Measurements from ENCODE around the gene CRMP1.
A peak's percentile ranks its signal among the peaks of the same experiment; 100 is the strongest.
"Not testable (repeated sequence)": the region's sequence is repeated elsewhere in the genome, so short reads cannot be mapped to it uniquely, and the experiment has no call there.

Gene CRMP1

GRCh38 chr4:5816851-5817375 lies 76.0 kb downstream of the CRMP1 start:
- no peak for DNase-seq

GRCh38 chr4:5816101-5816500 lies 76.8 kb downstream of the CRMP1 start:
- no peak for DNase-seq

GRCh38 chr4:5815641-5816040 lies 77.2 kb downstream of the CRMP1 start:
- no peak for DNase-seq

GRCh38 chr4:5814421-5814820 lies 78.5 kb downstream of the CRMP1 start:
- no peak for DNase-seq

GRCh38 chr4:5813882-5814255 lies 79.0 kb downstream of the CRMP1 start:
- no peak for DNase-seq

- DNase-seq: peak; percentile 19 to 37
Observed at GRCh38 chr4:5812506-5813229, 80.2 kb downstream of the CRMP1 start.

- DNase-seq: not testable (repeated sequence)
Observed at GRCh38 chr4:5812057-5812456, 80.8 kb downstream of the CRMP1 start.

- DNase-seq: no peak
Observed at GRCh38 chr4:5810770-5811430, 82.0 kb downstream of the CRMP1 start.

GRCh38 chr4:5810151-5810550 lies 82.7 kb downstream of the CRMP1 start:
- DNase-seq: no peak

GRCh38 chr4:5809216-5809776 lies 83.6 kb downstream of the CRMP1 start:
- no peak for DNase-seq

- DNase-seq: no peak
Observed at GRCh38 chr4:5808081-5808741, 84.7 kb downstream of the CRMP1 start.

- no peak for DNase-seq
Observed at GRCh38 chr4:5805270-5805669, 87.6 kb downstream of the CRMP1 start.

- no peak for DNase-seq
Observed at GRCh38 chr4:5804656-5805055, 88.2 kb downstream of the CRMP1 start.

GRCh38 chr4:5802565-5802964 lies 90.3 kb downstream of the CRMP1 start:
- DNase-seq: no peak

GRCh38 chr4:5801696-5802095 lies 91.2 kb downstream of the CRMP1 start:
- no peak for DNase-seq

- no peak for DNase-seq
Observed at GRCh38 chr4:5800496-5800895, 92.4 kb downstream of the CRMP1 start.

- no peak for DNase-seq
Observed at GRCh38 chr4:5799406-5799805, 93.5 kb downstream of the CRMP1 start.

- no peak for DNase-seq
Observed at GRCh38 chr4:5798946-5799345, 93.9 kb downstream of the CRMP1 start.

- no peak for DNase-seq
Observed at GRCh38 chr4:5798462-5798861, 94.4 kb downstream of the CRMP1 start.

- DNase-seq: no peak
Observed at GRCh38 chr4:5797866-5798265, 95.0 kb downstream of the CRMP1 start.

GRCh38 chr4:5796976-5797375 lies 95.9 kb downstream of the CRMP1 start:
- DNase-seq: no peak

- no peak for DNase-seq
Observed at GRCh38 chr4:5795580-5795979, 97.3 kb downstream of the CRMP1 start.

GRCh38 chr4:5793514-5793913 lies 99.4 kb downstream of the CRMP1 start:
- DNase-seq: no peak

GRCh38 chr4:5791654-5792053 lies 101.2 kb downstream of the CRMP1 start:
- DNase-seq: no peak

All from CD4-positive, alpha-beta T cell treated with Interferon alpha-2 for 1 hour (primary cell).